Epithelial cell of proximal tubule (primary cell): Measurements from ENCODE around the gene CACNA1S. TPM values are rescaled to one million over a fixed set of nuclear protein-coding genes. Genes with fewer than 3 reads are reported as not detected.

Source experiments
- DNase-seq: peaks from one replicate; pipeline ENCODE4 v3.0.0-alpha.2; 2011; ENCODE audit warnings: low read depth
- H3K4me3 ChIP-seq: 2 replicates; pipeline ENCODE4 v1.5.1; 2011; ENCODE audit warnings: low read depth, mild to moderate bottlenecking, low read length
- CTCF ChIP-seq: conservative IDR thresholded peaks from 2 replicates; pipeline ENCODE4 v1.5.1; 2012; ENCODE audit warnings: low read depth, mild to moderate bottlenecking, low read length
- total RNA-seq: library from RNA; depleted of rRNA; stranded (reverse); fragments of >200 nt; gene quantifications from 2 replicates; pipeline ENCODE4 v1.2.3, GENCODE V29; 2015

The CACNA1S gene
- total RNA-seq, 1 donor from 2014 or later: not detected

GRCh38 chr1:201014816-201015200, 97.4 kb downstream of the CACNA1S start:
- DNase-seq: peak; percentile 46
- H3K4me3 ChIP-seq: no peak overlapping the region
- no peak for TF ChIP-seq CTCF

- no peak overlapping the region for H3K4me3 ChIP-seq
- DNase-seq: no peak
- no peak for TF ChIP-seq CTCF
Measured at GRCh38 chr1:201013991-201014815, 98.0 kb downstream of the CACNA1S start.

GRCh38 chr1:201013031-201013485, 99.2 kb downstream of the CACNA1S start:
- TF ChIP-seq CTCF: no peak
- no peak overlapping the region for H3K4me3 ChIP-seq
- DNase-seq: no peak

- no peak overlapping the region for H3K4me3 ChIP-seq
- DNase-seq: no peak
- no peak for TF ChIP-seq CTCF
Measured at GRCh38 chr1:201011616-201012015, 100.6 kb downstream of the CACNA1S start.

GRCh38 chr1:201009962-201010645, 102.1 kb downstream of the CACNA1S start:
- no peak overlapping the region for H3K4me3 ChIP-seq
- DNase-seq: no peak
- TF ChIP-seq CTCF: no peak

- no peak overlapping the region for H3K4me3 ChIP-seq
- no peak for DNase-seq
- TF ChIP-seq CTCF: no peak
Measured at GRCh38 chr1:201008666-201009360, 103.4 kb downstream of the CACNA1S start.
